BJ (cell line): ENCODE data around the gene ZNF716. TPM values are rescaled to one million over a fixed set of nuclear protein-coding genes. Genes with fewer than 3 reads are reported as not detected.

Source experiments
- CTCF ChIA-PET: fragments of 350-600 bp; formaldehyde crosslinking; extraction: SDS; loops from one replicate; lab custom pipeline; 2021; ENCODE audit warnings: antibody characterized with exemption, inconsistent platforms; lab: Yijun Ruan, JAX
- POLR2A ChIA-PET: fragments of 300-600 bp; sonication (Branson Sonifier 250); formaldehyde crosslinking; extraction: SDS; loops from one replicate; lab custom pipeline; 2021; ENCODE audit warnings: antibody characterized with exemption; lab: Charles Lee
- DNase-seq: peaks from one replicate; pipeline ENCODE4 v3.0.0-alpha.2; 2011; ENCODE audit warnings: low read depth
- H3K27me3 ChIP-seq: 2 replicates; pipeline ENCODE4 v1.6.0; 2011; ENCODE audit warnings: low read length; ENCODE audit not compliant: control insufficient read depth, insufficient read depth
- H3K36me3 ChIP-seq: 2 replicates; pipeline ENCODE4 v1.5.1; 2011; ENCODE audit warnings: low read length; ENCODE audit not compliant: control insufficient read depth, insufficient read depth
- H3K4me3 ChIP-seq: 2 replicates; pipeline ENCODE4 v1.5.1; 2011; ENCODE audit warnings: low read depth, mild to moderate bottlenecking, control low read depth, low read length
- CTCF ChIP-seq: IDR thresholded peaks from 2 replicates; pipeline ENCODE4 v1.5.1; 2011; ENCODE audit warnings: low read depth, mild to moderate bottlenecking, control low read depth, inconsistent platforms, low read length, moderate library complexity; ENCODE audit not compliant: insufficient read depth
- polyA plus RNA-seq: library from polyadenylated mRNA; depleted of rRNA; stranded (reverse); fragments of >200 nt; gene quantifications from 2 replicates; pipeline ENCODE4 v1.2.3, GENCODE V29; 2011

Gene ZNF716
- polyA plus RNA-seq, 1 experiment, result not detected

GRCh38 chr7:57404967-57405421 is 45.0 kb upstream of the ZNF716 start:
- no peaks in the 10 kb centered on the region for H3K36me3 ChIP-seq
- H3K27me3 ChIP-seq, result no peaks in the 10 kb centered on the region
- TF ChIP-seq CTCF, result no peak
- DNase-seq, result no peak
- ChIA-PET CTCF (no interaction called here), POLR2A (no interaction called here)
- H3K4me3 ChIP-seq, result no peak overlapping the region

- Histone ChIP-seq H3K27me3 (no peaks in the 10 kb centered on the region), H3K4me3 (no peak overlapping the region), H3K36me3 (no peaks in the 10 kb centered on the region)
- ChIA-PET POLR2A (no interaction called here), CTCF (no interaction called here)
- no peak for DNase-seq
- no peak for TF ChIP-seq CTCF
Measured at GRCh38 chr7:57407125-57407524, 42.9 kb upstream of the ZNF716 start.

GRCh38 chr7:57412168-57412567 is 37.8 kb upstream of the ZNF716 start:
- TF ChIP-seq CTCF, result no peak
- ChIA-PET CTCF (no interaction called here), POLR2A (no interaction called here)
- Histone ChIP-seq H3K4me3 (no peak overlapping the region), H3K36me3 (no peaks in the 10 kb centered on the region), H3K27me3 (no peaks in the 10 kb centered on the region)
- DNase-seq, result no peak

GRCh38 chr7:57412618-57413017 is 37.4 kb upstream of the ZNF716 start:
- no peak for TF ChIP-seq CTCF
- H3K36me3 ChIP-seq, result no peaks in the 10 kb centered on the region
- CTCF ChIA-PET, result no interaction called here
- no peaks in the 10 kb centered on the region for H3K27me3 ChIP-seq
- no peak overlapping the region for H3K4me3 ChIP-seq
- POLR2A ChIA-PET, result no interaction called here
- no peak for DNase-seq

GRCh38 chr7:57413529-57414398 is 36.2 kb upstream of the ZNF716 start:
- Histone ChIP-seq H3K4me3 (no peak overlapping the region), H3K36me3 (no peaks in the 10 kb centered on the region), H3K27me3 (no peaks in the 10 kb centered on the region)
- DNase-seq, result no peak
- POLR2A ChIA-PET, result no interaction called here
- no peak for TF ChIP-seq CTCF
- CTCF ChIA-PET, result no interaction called here
